Measurements from ENCODE around the gene PHC3.

PHC3 gene, protein sequence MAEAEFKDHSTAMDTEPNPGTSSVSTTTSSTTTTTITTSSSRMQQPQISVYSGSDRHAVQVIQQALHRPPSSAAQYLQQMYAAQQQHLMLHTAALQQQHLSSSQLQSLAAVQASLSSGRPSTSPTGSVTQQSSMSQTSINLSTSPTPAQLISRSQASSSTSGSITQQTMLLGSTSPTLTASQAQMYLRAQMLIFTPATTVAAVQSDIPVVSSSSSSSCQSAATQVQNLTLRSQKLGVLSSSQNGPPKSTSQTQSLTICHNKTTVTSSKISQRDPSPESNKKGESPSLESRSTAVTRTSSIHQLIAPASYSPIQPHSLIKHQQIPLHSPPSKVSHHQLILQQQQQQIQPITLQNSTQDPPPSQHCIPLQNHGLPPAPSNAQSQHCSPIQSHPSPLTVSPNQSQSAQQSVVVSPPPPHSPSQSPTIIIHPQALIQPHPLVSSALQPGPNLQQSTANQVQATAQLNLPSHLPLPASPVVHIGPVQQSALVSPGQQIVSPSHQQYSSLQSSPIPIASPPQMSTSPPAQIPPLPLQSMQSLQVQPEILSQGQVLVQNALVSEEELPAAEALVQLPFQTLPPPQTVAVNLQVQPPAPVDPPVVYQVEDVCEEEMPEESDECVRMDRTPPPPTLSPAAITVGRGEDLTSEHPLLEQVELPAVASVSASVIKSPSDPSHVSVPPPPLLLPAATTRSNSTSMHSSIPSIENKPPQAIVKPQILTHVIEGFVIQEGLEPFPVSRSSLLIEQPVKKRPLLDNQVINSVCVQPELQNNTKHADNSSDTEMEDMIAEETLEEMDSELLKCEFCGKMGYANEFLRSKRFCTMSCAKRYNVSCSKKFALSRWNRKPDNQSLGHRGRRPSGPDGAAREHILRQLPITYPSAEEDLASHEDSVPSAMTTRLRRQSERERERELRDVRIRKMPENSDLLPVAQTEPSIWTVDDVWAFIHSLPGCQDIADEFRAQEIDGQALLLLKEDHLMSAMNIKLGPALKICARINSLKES

GRCh38 chr3:170180908-170181885 lies at the start of gene PHC3:
TSS of gene PHC3 (minus strand) at chr3:170181733. CDS start at chr3:170181715, 18 bp downstream.
- peak; percentile 53; the same call in 1 of the 2 replicates for TF ChIP-seq PATZ1 (CRISPR knock-in tag; IDR thresholded peaks at IDR 0.05; ENCODE audit: borderline replicate concordance)
- no peak for TF ChIP-seq ZFP3 (CRISPR knock-in tag; IDR thresholded peaks at IDR 0.05)
- ATAC-seq, result peak; percentile 88

GRCh38 chr3:170228093-170228766 lies 46.7 kb upstream of the PHC3 start:
- ATAC-seq, result no peak

DNA sequence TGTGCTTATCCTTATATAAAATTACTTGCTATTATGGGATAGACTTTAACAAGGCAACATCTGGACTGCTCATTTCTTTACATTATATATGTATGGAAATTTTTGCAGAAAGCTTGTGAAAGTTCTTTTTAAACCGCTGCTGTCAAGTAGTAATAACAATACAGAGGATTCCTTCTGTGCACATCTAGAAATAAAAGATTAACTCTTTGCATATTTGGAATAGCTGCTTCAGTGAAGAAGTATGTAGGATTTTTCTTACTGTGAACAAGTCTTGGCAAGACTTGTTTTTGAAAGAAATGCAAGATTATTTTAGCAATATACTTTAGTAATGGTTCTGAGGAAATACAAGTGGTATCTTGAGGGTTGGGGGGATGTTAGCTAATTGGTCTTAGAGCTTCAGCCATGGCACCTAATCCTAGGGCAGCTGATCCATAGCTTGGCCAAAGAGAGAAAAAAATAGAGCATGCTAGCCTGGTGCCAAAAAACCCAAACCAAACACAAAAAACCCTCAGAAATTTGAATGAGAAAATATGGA lies 45.0 kb upstream of the PHC3 start:
- no peak for ATAC-seq

More at GRCh38 chr3:170228093-170228766, 46.7 kb upstream of the PHC3 start:
- TF ChIP-seq PATZ1 (CRISPR knock-in tag; IDR thresholded peaks at IDR 0.05; ENCODE audit: borderline replicate concordance), result no peak
- TF ChIP-seq TCF4 (CRISPR knock-in tag; IDR thresholded peaks at IDR 0.05; ENCODE audit: borderline replicate concordance), result no peak
- no peak for TF ChIP-seq ISL1 (CRISPR knock-in tag; IDR thresholded peaks at IDR 0.05)
- no peak for TF ChIP-seq ZFP30 (CRISPR knock-in tag; IDR thresholded peaks at IDR 0.05)

GRCh38 chr3:170225166-170225565 lies 43.6 kb upstream of the PHC3 start:
- ATAC-seq, result no peak
- TF ChIP-seq TCF4 (CRISPR knock-in tag; IDR thresholded peaks at IDR 0.05; ENCODE audit: borderline replicate concordance) (no peak), ARNTL (CRISPR knock-in tag; IDR thresholded peaks at IDR 0.05; ENCODE audit: borderline replicate concordance, low read depth) (no peak), ZFP3 (CRISPR knock-in tag; IDR thresholded peaks at IDR 0.05) (no peak), PPARA (CRISPR knock-in tag; IDR thresholded peaks at IDR 0.05; ENCODE audit: borderline replicate concordance) (no peak), ZNF565 (CRISPR knock-in tag; conservative IDR thresholded peaks at IDR 0.05; ENCODE audit: low read depth) (no peak), GLIS3 (CRISPR knock-in tag; IDR thresholded peaks at IDR 0.05) (no peak), SNAI2 (CRISPR knock-in tag; IDR thresholded peaks at IDR 0.05) (no peak), ZNF8 (CRISPR knock-in tag; IDR thresholded peaks at IDR 0.05) (no peak), RARB (CRISPR knock-in tag; IDR thresholded peaks at IDR 0.05) (no peak), ISL1 (CRISPR knock-in tag; IDR thresholded peaks at IDR 0.05) (no peak), TSHZ2 (CRISPR knock-in tag; IDR thresholded peaks at IDR 0.05) (no peak)
- TF ChIP-seq, protein P1, sequence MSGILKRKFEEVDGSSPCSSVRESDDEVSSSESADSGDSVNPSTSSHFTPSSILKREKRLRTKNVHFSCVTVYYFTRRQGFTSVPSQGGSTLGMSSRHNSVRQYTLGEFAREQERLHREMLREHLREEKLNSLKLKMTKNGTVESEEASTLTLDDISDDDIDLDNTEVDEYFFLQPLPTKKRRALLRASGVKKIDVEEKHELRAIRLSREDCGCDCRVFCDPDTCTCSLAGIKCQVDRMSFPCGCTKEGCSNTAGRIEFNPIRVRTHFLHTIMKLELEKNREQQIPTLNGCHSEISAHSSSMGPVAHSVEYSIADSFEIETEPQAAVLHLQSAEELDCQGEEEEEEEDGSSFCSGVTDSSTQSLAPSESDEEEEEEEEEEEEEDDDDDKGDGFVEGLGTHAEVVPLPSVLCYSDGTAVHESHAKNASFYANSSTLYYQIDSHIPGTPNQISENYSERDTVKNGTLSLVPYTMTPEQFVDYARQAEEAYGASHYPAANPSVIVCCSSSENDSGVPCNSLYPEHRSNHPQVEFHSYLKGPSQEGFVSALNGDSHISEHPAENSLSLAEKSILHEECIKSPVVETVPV (CRISPR knock-in tag; IDR thresholded peaks at IDR 0.05), result no peak

More for the DNA sequence above, 45.0 kb upstream of the PHC3 start:
- TF ChIP-seq, protein P1 (CRISPR knock-in tag; IDR thresholded peaks at IDR 0.05), result no peak
- TF ChIP-seq GLIS3 (CRISPR knock-in tag; IDR thresholded peaks at IDR 0.05) (no peak), ESRRG (CRISPR knock-in tag; IDR thresholded peaks at IDR 0.05) (no peak), RARB (CRISPR knock-in tag; IDR thresholded peaks at IDR 0.05) (no peak), TCF4 (CRISPR knock-in tag; IDR thresholded peaks at IDR 0.05; ENCODE audit: borderline replicate concordance) (no peak), PPARA (CRISPR knock-in tag; IDR thresholded peaks at IDR 0.05; ENCODE audit: borderline replicate concordance) (no peak), ZC3H10 (CRISPR knock-in tag; IDR thresholded peaks at IDR 0.05) (no peak), TOX (CRISPR knock-in tag; IDR thresholded peaks at IDR 0.05; ENCODE audit: borderline replicate concordance) (no peak), ISL1 (CRISPR knock-in tag; IDR thresholded peaks at IDR 0.05) (no peak)

Measured in SK-N-SH treated with all-trans-retinoic acid at 6 μM for 48 hours (cell line).